Measurements from ENCODE around the gene AIF1L. TPM values are rescaled to one million over a fixed set of nuclear protein-coding genes. Genes with fewer than 3 reads are reported as not detected.
"Not testable (repeated sequence)": the region's sequence is repeated elsewhere in the genome, so short reads cannot be mapped to it uniquely, and the experiment has no call there.

AIF1L gene
- polyA plus RNA-seq, 4 donors: 0.45 to 9.3 (median 4.4) TPM

GRCh38 chr9:131149688-131150053, 53.3 kb downstream of the AIF1L start:
- 61 to 77% (median 76%) methylated on average over 5 of the region's 5 CpGs for WGBS, 3 donors
- no peaks in the 10 kb centered on the region for H3K4me1 ChIP-seq (ENCODE audit: control insufficient read depth in 3 of 3, insufficient read depth in 2 of 3, low read depth in 1 of 3, low read length in 2 of 3)
- H3K4me3 ChIP-seq (ENCODE audit: low read depth in 1 of 3, low read length in 3 of 3): no peak overlapping the region
- FAIRE-seq (no peak), DNase-seq (no peak)
- no peaks in the 10 kb centered on the region for H3K9me3 ChIP-seq (ENCODE audit: control insufficient read depth in 2 of 2, insufficient read depth in 1 of 2, low read depth in 1 of 2, low read length in 1 of 2)
- H3K27ac ChIP-seq (ENCODE audit: low read depth in 1 of 3, low read length in 2 of 3): no peak overlapping the region
- H3K36me3 ChIP-seq (ENCODE audit: control insufficient read depth in 3 of 3, insufficient read depth in 2 of 3, low read depth in 1 of 3, low read length in 3 of 3): peaks cover 17 to 59% (median 50%) of the 10 kb centered on the region in 3 donors
- no peaks in the 10 kb centered on the region for H3K27me3 ChIP-seq (ENCODE audit: control insufficient read depth in 3 of 3, insufficient read depth in 3 of 3, low read length in 3 of 3)

- H3K27me3 ChIP-seq (ENCODE audit: control insufficient read depth in 3 of 3, insufficient read depth in 3 of 3, low read length in 3 of 3): no peaks in the 10 kb centered on the region
- peaks cover 11 to 45% (median 35%) of the 10 kb centered on the region in 3 donors for H3K36me3 ChIP-seq (ENCODE audit: control insufficient read depth in 3 of 3, insufficient read depth in 2 of 3, low read depth in 1 of 3, low read length in 3 of 3)
- WGBS, 3 donors: 84 to 92% (median 91%) methylated on average over 4 of the region's 4 CpGs
- FAIRE-seq (no peak), DNase-seq (peak in 1 of 2 donors; percentile 45)
- no peaks in the 10 kb centered on the region for H3K9me3 ChIP-seq (ENCODE audit: control insufficient read depth in 2 of 2, insufficient read depth in 1 of 2, low read depth in 1 of 2, low read length in 1 of 2)
- no peak overlapping the region for H3K4me3 ChIP-seq (ENCODE audit: low read depth in 1 of 3, low read length in 3 of 3)
- no peaks in the 10 kb centered on the region for H3K4me1 ChIP-seq (ENCODE audit: control insufficient read depth in 3 of 3, insufficient read depth in 2 of 3, low read depth in 1 of 3, low read length in 2 of 3)
- no peak overlapping the region for H3K27ac ChIP-seq (ENCODE audit: low read depth in 1 of 3, low read length in 2 of 3)
Observed at GRCh38 chr9:131153595-131153994, 57.3 kb downstream of the AIF1L start.

- peaks cover 12 to 47% (median 15%) of the 10 kb centered on the region in 3 donors for H3K36me3 ChIP-seq (ENCODE audit: control insufficient read depth in 3 of 3, insufficient read depth in 2 of 3, low read depth in 1 of 3, low read length in 3 of 3)
- WGBS, 3 donors: 88 to 100% (median 89%) methylated on average over 1 of the region's 1 CpG
- not testable (repeated sequence) for H3K9me3 ChIP-seq (ENCODE audit: control insufficient read depth in 2 of 2, insufficient read depth in 1 of 2, low read depth in 1 of 2, low read length in 1 of 2); H3K4me1 ChIP-seq (ENCODE audit: control insufficient read depth in 3 of 3, insufficient read depth in 2 of 3, low read depth in 1 of 3, low read length in 2 of 3); H3K4me3 ChIP-seq (ENCODE audit: low read depth in 1 of 3, low read length in 3 of 3); H3K27ac ChIP-seq (ENCODE audit: low read depth in 1 of 3, low read length in 2 of 3); H3K27me3 ChIP-seq (ENCODE audit: control insufficient read depth in 3 of 3, insufficient read depth in 3 of 3, low read length in 3 of 3); DNase-seq; FAIRE-seq
Observed at GRCh38 chr9:131158673-131159072, 62.3 kb downstream of the AIF1L start.

- no peak for DNase-seq
- 96 to 100% (median 98%) methylated on average over 1 of the region's 1 CpG for WGBS, 3 donors
- Histone ChIP-seq H3K27ac (ENCODE audit: low read depth in 1 of 3, low read length in 2 of 3) (no peak overlapping the region), H3K36me3 (ENCODE audit: control insufficient read depth in 3 of 3, insufficient read depth in 2 of 3, low read depth in 1 of 3, low read length in 3 of 3) (peaks cover 12 to 43% (median 17%) of the 10 kb centered on the region in 3 donors), H3K9me3 (ENCODE audit: control insufficient read depth in 2 of 2, insufficient read depth in 1 of 2, low read depth in 1 of 2, low read length in 1 of 2) (no peaks in the 10 kb centered on the region), H3K27me3 (ENCODE audit: control insufficient read depth in 3 of 3, insufficient read depth in 3 of 3, low read length in 3 of 3) (no peaks in the 10 kb centered on the region), H3K4me3 (ENCODE audit: low read depth in 1 of 3, low read length in 3 of 3) (no peak overlapping the region), H3K4me1 (ENCODE audit: control insufficient read depth in 3 of 3, insufficient read depth in 2 of 3, low read depth in 1 of 3, low read length in 2 of 3) (no peaks in the 10 kb centered on the region)
- FAIRE-seq: no peak
Observed at GRCh38 chr9:131160416-131161112, 64.2 kb downstream of the AIF1L start.

- no peaks in the 10 kb centered on the region for H3K4me1 ChIP-seq (ENCODE audit: control insufficient read depth in 3 of 3, insufficient read depth in 2 of 3, low read depth in 1 of 3, low read length in 2 of 3)
- H3K36me3 ChIP-seq (ENCODE audit: control insufficient read depth in 3 of 3, insufficient read depth in 2 of 3, low read depth in 1 of 3, low read length in 3 of 3): peaks cover 12 to 43% (median 17%) of the 10 kb centered on the region in 3 donors
- H3K9me3 ChIP-seq (ENCODE audit: control insufficient read depth in 2 of 2, insufficient read depth in 1 of 2, low read depth in 1 of 2, low read length in 1 of 2): no peaks in the 10 kb centered on the region
- 92 to 93% (median 92%) methylated on average over 6 of the region's 6 CpGs for WGBS, 3 donors
- FAIRE-seq (no peak), DNase-seq (no peak)
- H3K4me3 ChIP-seq (ENCODE audit: low read depth in 1 of 3, low read length in 3 of 3): no peak overlapping the region
- H3K27ac ChIP-seq (ENCODE audit: low read depth in 1 of 3, low read length in 2 of 3): no peak overlapping the region
- no peaks in the 10 kb centered on the region for H3K27me3 ChIP-seq (ENCODE audit: control insufficient read depth in 3 of 3, insufficient read depth in 3 of 3, low read length in 3 of 3)
Observed at GRCh38 chr9:131161585-131161984, 65.3 kb downstream of the AIF1L start.

- Histone ChIP-seq H3K27ac (ENCODE audit: low read depth in 1 of 3, low read length in 2 of 3) (no peak overlapping the region), H3K4me1 (ENCODE audit: control insufficient read depth in 3 of 3, insufficient read depth in 2 of 3, low read depth in 1 of 3, low read length in 2 of 3) (no peaks in the 10 kb centered on the region), H3K9me3 (ENCODE audit: control insufficient read depth in 2 of 2, insufficient read depth in 1 of 2, low read depth in 1 of 2, low read length in 1 of 2) (no peaks in the 10 kb centered on the region), H3K27me3 (ENCODE audit: control insufficient read depth in 3 of 3, insufficient read depth in 3 of 3, low read length in 3 of 3) (no peaks in the 10 kb centered on the region), H3K36me3 (ENCODE audit: control insufficient read depth in 3 of 3, insufficient read depth in 2 of 3, low read depth in 1 of 3, low read length in 3 of 3) (peaks cover 9 to 34% (median 17%) of the 10 kb centered on the region in 3 donors), H3K4me3 (ENCODE audit: low read depth in 1 of 3, low read length in 3 of 3) (no peak overlapping the region)
- FAIRE-seq: no peak
- DNase-seq: no peak
- 91 to 95% (median 93%) methylated on average over 4 of the region's 4 CpGs for WGBS, 3 donors
Observed at GRCh38 chr9:131162886-131163285, 66.6 kb downstream of the AIF1L start.

GRCh38 chr9:131165523-131165922, 69.2 kb downstream of the AIF1L start:
- H3K4me3 ChIP-seq (ENCODE audit: low read depth in 1 of 3, low read length in 3 of 3): no peak overlapping the region
- no peaks in the 10 kb centered on the region for H3K27me3 ChIP-seq (ENCODE audit: control insufficient read depth in 3 of 3, insufficient read depth in 3 of 3, low read length in 3 of 3)
- DNase-seq (no peak), FAIRE-seq (no peak)
- H3K9me3 ChIP-seq (ENCODE audit: control insufficient read depth in 2 of 2, insufficient read depth in 1 of 2, low read depth in 1 of 2, low read length in 1 of 2): no peaks in the 10 kb centered on the region
- H3K4me1 ChIP-seq (ENCODE audit: control insufficient read depth in 3 of 3, insufficient read depth in 2 of 3, low read depth in 1 of 3, low read length in 2 of 3): no peaks in the 10 kb centered on the region
- peaks cover 9 to 24% (median 16%) of the 10 kb centered on the region in 3 donors for H3K36me3 ChIP-seq (ENCODE audit: control insufficient read depth in 3 of 3, insufficient read depth in 2 of 3, low read depth in 1 of 3, low read length in 3 of 3)
- no peak overlapping the region for H3K27ac ChIP-seq (ENCODE audit: low read depth in 1 of 3, low read length in 2 of 3)

- peaks cover 9 to 17% (median 17%) of the 10 kb centered on the region in 3 donors for H3K36me3 ChIP-seq (ENCODE audit: control insufficient read depth in 3 of 3, insufficient read depth in 2 of 3, low read depth in 1 of 3, low read length in 3 of 3)
- FAIRE-seq: no peak
- WGBS, 3 donors: 59 to 62% (median 60%) methylated on average over 6 of the region's 6 CpGs
- H3K27me3 ChIP-seq (ENCODE audit: control insufficient read depth in 3 of 3, insufficient read depth in 3 of 3, low read length in 3 of 3): no peaks in the 10 kb centered on the region
- no peak overlapping the region for H3K4me3 ChIP-seq (ENCODE audit: low read depth in 1 of 3, low read length in 3 of 3)
- H3K9me3 ChIP-seq (ENCODE audit: control insufficient read depth in 2 of 2, insufficient read depth in 1 of 2, low read depth in 1 of 2, low read length in 1 of 2): no peaks in the 10 kb centered on the region
- no peaks in the 10 kb centered on the region for H3K4me1 ChIP-seq (ENCODE audit: control insufficient read depth in 3 of 3, insufficient read depth in 2 of 3, low read depth in 1 of 3, low read length in 2 of 3)
- no peak overlapping the region for H3K27ac ChIP-seq (ENCODE audit: low read depth in 1 of 3, low read length in 2 of 3)
- DNase-seq: peak; percentile 21 to 44
Observed at GRCh38 chr9:131167146-131167692, 70.9 kb downstream of the AIF1L start.

Measured in small intestine (tissue), 7 donors.